Heart left ventricle (tissue), 16 donors: ENCODE data around the gene DAW1. TPM values are rescaled to one million over a fixed set of nuclear protein-coding genes. Genes with fewer than 3 reads are reported as not detected.

Experiments
- ATAC-seq, 4 donors: fragments of 200-7000 bp; cut with Tn5 transposase; one replicate each; pipeline ENCODE4 v1.9.1; 2020 to 2022; ENCODE audit warnings: moderate library complexity in 4 of 4, mild to moderate bottlenecking in 3 of 4, moderate number of reproducible peaks in 1 of 4
- DNase-seq, 5 donors: peaks; one replicate each; pipeline ENCODE4 v3.0.0-alpha.2; 2020
- H3K27ac ChIP-seq, 12 donors: fragments of 200-600 bp; sonication (generic) in 4 of 12; one replicate each; pipeline versions ENCODE4 v1.5.0 to v1.8.0; 2016 to 2022; ENCODE audit warnings: mild to moderate bottlenecking in 2 of 12
- H3K27me3 ChIP-seq, 9 donors: fragments of 200-600 bp; sonication (generic) in 2 of 9; one replicate each; pipeline versions ENCODE4 v1.5.1 to v1.8.0; 2016 to 2022; ENCODE audit warnings: mild to moderate bottlenecking in 3 of 9
- H3K36me3 ChIP-seq, 9 donors: fragments of 200-600 bp; sonication (generic) in 2 of 9; one replicate each; pipeline versions ENCODE4 v1.5.0 to v1.8.0; 2018 to 2022; ENCODE audit warnings: mild to moderate bottlenecking in 2 of 9
- H3K4me1 ChIP-seq, 12 donors: fragments of 200-600 bp; sonication (generic) in 4 of 12; one replicate each; pipeline versions ENCODE4 v1.5.0 to v1.8.0; 2016 to 2022; ENCODE audit warnings: mild to moderate bottlenecking in 3 of 12
- H3K4me3 ChIP-seq, 12 donors: fragments of 200-600 bp; sonication (generic) in 4 of 12; one replicate each; pipeline versions ENCODE4 v1.5.0 to v1.8.0; 2017 to 2022; ENCODE audit warnings: mild to moderate bottlenecking in 9 of 12, moderate library complexity in 4 of 12
- H3K9me3 ChIP-seq, 12 donors: fragments of 200-600 bp; sonication (generic) in 4 of 12; one replicate each; pipeline versions ENCODE4 v1.5.0 to v1.8.0; 2016 to 2022; ENCODE audit warnings: mild to moderate bottlenecking in 1 of 12
- CTCF ChIP-seq, 12 donors: fragments of 200-600 bp; sonication (generic) in 4 of 12; IDR thresholded peaks; one replicate each; pipeline versions ENCODE4 v1.5.0 to v1.8.0; 2018 to 2022; ENCODE audit warnings: antibody characterized with exemption in 12 of 12, mild to moderate bottlenecking in 5 of 12
- POLR2A ChIP-seq, 2 donors: fragments of 450-650 bp; IDR thresholded peaks; one replicate each; pipeline ENCODE4 v1.6.1; 2017; ENCODE audit warnings: antibody characterized with exemption in 2 of 2, mild to moderate bottlenecking in 2 of 2, moderate library complexity in 2 of 2
- WGBS, 4 donors: extraction: QIAGEN DNeasy Blood & Tissue Kit in 2 of 4; methylation state at CpG; one replicate each; pipeline versions ENCODE4 v1.1.5 to v1.1.7; 2013 to 2018; 5-methylcytosine and 5-hydroxymethylcytosine counted together
- intact Hi-C, 10 donors: fragments of 100-400 bp; cut with DNase I; formaldehyde crosslinking; loops; one replicate each; pipeline versions ENCODE4 v1.11.1 to v1.14.2; 2022
- polyA plus RNA-seq, 2 donors: library from polyadenylated mRNA; stranded (reverse); fragments of 200-250 nt; gene quantifications; one replicate each; pipeline ENCODE4 v1.2.3, GENCODE V29; 2013
- total RNA-seq, 9 donors: library from RNA; depleted of rRNA in 2 of 9; stranded (reverse); fragments of >200 nt in 2 of 9; fragmentation: NEBNext Ultra II Directional in 3 of 9; extraction: Animal tissue kit (Norgen Biotek cat#: 25700) in 3 of 9; gene quantifications; one replicate each; pipeline versions ENCODE4 v1.1.0 to v1.2.4, GENCODE V29; 2016 to 2023
- donor health status: ischemic (EF 13 %, LVEDD 7.1; RV severe dilation, severe dysfunction).
- donor health status: healthy with polysubstance abuse.
- donor health status: DM: no; HTN: yes; CAD: no.
- donor health status: DM: no; HTN: no; CAD: no.
- donor health status: ischemic (EF 25% LVEDD 6.9; RV normal size, moderate dysfunction).
- donor health status: ischemic (EF 25% LVEDD 5.7; RV mildly dilated, moderate dysfunction).
- donor health status: healthy.
- donor health status: DM: yes; HTN: yes; CAD: no.
- donor health status: ischemic (EF 35%, LVEDD 5.7; RV mildly dilated, moderate dysfunction).
- donor health status: nonischemic (EF 11% LVEDD 7.7; RV severe dilation, severe dysfunction).
- donor health status: DM: yes; HTN: yes; CAD: no.
- donor health status: PGD.
- donor health status: ischemic (EF 29% LVEDD 5.4; RV normal size, mild dysfunction).
- donor health status: nonischemic (EF 23%, LVEDD 6.1; RV moderate dilation, normal function).

The DAW1 gene
- total and polyA plus RNA-seq, 11 donors, result 0.20 to 1.3 (median 0.47) TPM; not detected in 6

- intact Hi-C loops, result no loop called here
These were observed 24.6 kb upstream of the DAW1 start for GRCh38 chr2:227846831-227847230.

GRCh38 chr2:227848146-227848545 lies 23.3 kb upstream of the DAW1 start:
- DNase-seq, result no peak
- peaks cover 0 to 3% (median 0%) of the 10 kb centered on the region in 12 donors for H3K4me1 ChIP-seq
- 43 to 87% (median 62%) methylated on average over 3 of the region's 3 CpGs for WGBS, 4 donors
- intact Hi-C loops, result no loop called here
- no peak for ATAC-seq
- no peak for TF ChIP-seq POLR2A (IDR thresholded peaks at IDR 0.05)
- H3K9me3 ChIP-seq, result no peaks in the 10 kb centered on the region
- no peaks in the 10 kb centered on the region for H3K36me3 ChIP-seq
- no peak overlapping the region for H3K4me3 ChIP-seq
- peaks cover 0 to 7% (median 0%) of the 10 kb centered on the region in 9 donors for H3K27me3 ChIP-seq
- no peak overlapping the region for H3K27ac ChIP-seq

More at GRCh38 chr2:227846831-227847230, 24.6 kb upstream of the DAW1 start:
- Histone ChIP-seq H3K27me3 (peaks cover 0 to 7% (median 0%) of the 10 kb centered on the region in 9 donors), H3K36me3 (no peaks in the 10 kb centered on the region), H3K4me3 (no peak overlapping the region), H3K4me1 (peaks cover 0 to 3% (median 0%) of the 10 kb centered on the region in 12 donors), H3K27ac (no peak overlapping the region), H3K9me3 (no peaks in the 10 kb centered on the region)
- DNase-seq (no peak), ATAC-seq (no peak)
- WGBS, 4 donors, result 77 to 84% (median 81%) methylated on average over 1 of the region's 1 CpG
- TF ChIP-seq CTCF (IDR thresholded peaks at IDR 0.05) (no peak), POLR2A (IDR thresholded peaks at IDR 0.05) (no peak)

GRCh38 chr2:227848586-227848985 lies 22.8 kb upstream of the DAW1 start:
- 71 to 82% (median 80%) methylated on average over 4 of the region's 4 CpGs for WGBS, 4 donors
- DNase-seq, result no peak
- peaks cover 0 to 7% (median 0%) of the 10 kb centered on the region in 9 donors for H3K27me3 ChIP-seq
- H3K4me3 ChIP-seq, result no peak overlapping the region
- H3K36me3 ChIP-seq, result no peaks in the 10 kb centered on the region
- intact Hi-C loops, result no loop called here
- H3K9me3 ChIP-seq, result no peaks in the 10 kb centered on the region
- TF ChIP-seq CTCF (IDR thresholded peaks at IDR 0.05), result no peak
- no peak for TF ChIP-seq POLR2A (IDR thresholded peaks at IDR 0.05)
- ATAC-seq, result peak in 1 of 4 donors; percentile 77
- H3K4me1 ChIP-seq, result peaks cover 0 to 3% (median 0%) of the 10 kb centered on the region in 12 donors
- no peak overlapping the region for H3K27ac ChIP-seq

- no peaks in the 10 kb centered on the region for H3K36me3 ChIP-seq
- TF ChIP-seq POLR2A (IDR thresholded peaks at IDR 0.05) (no peak), CTCF (IDR thresholded peaks at IDR 0.05) (no peak)
- H3K4me3 ChIP-seq, result no peak overlapping the region
- H3K27me3 ChIP-seq, result peaks cover 0 to 10% (median 0%) of the 10 kb centered on the region in 9 donors
- intact Hi-C loops, result no loop called here
- ATAC-seq (peak in 1 of 4 donors; percentile 83), DNase-seq (no peak)
- H3K27ac ChIP-seq, result peak overlapping the region in 1 of 12 donors; percentile 54
- H3K9me3 ChIP-seq, result no peaks in the 10 kb centered on the region
- 40 to 69% (median 49%) methylated on average over 1 of the region's 1 CpG for WGBS, 4 donors
- H3K4me1 ChIP-seq, result peaks cover 0 to 3% (median 0%) of the 10 kb centered on the region in 12 donors
These were observed 21.5 kb upstream of the DAW1 start for GRCh38 chr2:227849906-227850305.

- ATAC-seq, result peak in 1 of 4 donors; percentile 26
- Histone ChIP-seq H3K9me3 (no peaks in the 10 kb centered on the region), H3K27me3 (peaks cover 0 to 11% (median 0%) of the 10 kb centered on the region in 9 donors), H3K4me1 (peaks cover 0 to 3% (median 0%) of the 10 kb centered on the region in 12 donors), H3K36me3 (no peaks in the 10 kb centered on the region), H3K4me3 (no peak overlapping the region), H3K27ac (no peak overlapping the region)
- TF ChIP-seq POLR2A (IDR thresholded peaks at IDR 0.05) (no peak), CTCF (IDR thresholded peaks at IDR 0.05) (no peak)
- no peak for DNase-seq
- 55 to 63% (median 58%) methylated on average over 4 of the region's 4 CpGs for WGBS, 4 donors
- intact Hi-C loops, result no loop called here
These were observed 18.2 kb upstream of the DAW1 start for GRCh38 chr2:227853204-227853629.
